T47D (cell line): ENCODE measurements around the gene AK4.

Experiments used
- DNase-seq, 2 experiments: peaks; one replicate each; pipeline versions ENCODE4 v3.0.0 to v3.0.0-alpha.2; 2011 to 2012; ENCODE audit warnings: low read depth in 1 of 2, low spot score in 1 of 2
- JUND ChIP-seq: IDR thresholded peaks from 2 replicates; pipeline ENCODE4 v1.6.1; 2012; ENCODE audit warnings: low read depth
- in situ Hi-C: cut with HindIII; loops from 2 replicates; pipeline ENCODE4 v1.10.0; 2016; ENCODE audit warnings: low sequenced_read_pairs, low pct_unique_long_range_greater_than_20kb

Gene AK4

GRCh38 chr1:65237503-65237902, 89.5 kb downstream of the AK4 start:
- in situ Hi-C loops: no loop called here
- DNase-seq: no peak
- no peak for TF ChIP-seq JUND

- TF ChIP-seq JUND: no peak
- DNase-seq: no peak
- in situ Hi-C loops: no loop called here
Measured at GRCh38 chr1:65238010-65238409, 90.0 kb downstream of the AK4 start.

GRCh38 chr1:65243491-65243890, 95.5 kb downstream of the AK4 start:
- in situ Hi-C loops: no loop called here
- no peak for DNase-seq
- TF ChIP-seq JUND: no peak

GRCh38 chr1:65245295-65245694, 97.3 kb downstream of the AK4 start:
- no peak for DNase-seq
- TF ChIP-seq JUND: no peak
- in situ Hi-C loops: no loop called here

GRCh38 chr1:65247419-65248359, 99.7 kb downstream of the AK4 start:
- in situ Hi-C loops: no loop called here
- peak in 1 of 2 experiments; percentile 63 for DNase-seq
- no peak for TF ChIP-seq JUND

- TF ChIP-seq JUND: no peak
- in situ Hi-C loops: no loop called here
- DNase-seq: no peak
Measured at GRCh38 chr1:65250826-65251225, 102.8 kb downstream of the AK4 start.

- TF ChIP-seq JUND: no peak
- no peak for DNase-seq
- in situ Hi-C loops: no loop called here
Measured at GRCh38 chr1:65253800-65254319, 105.9 kb downstream of the AK4 start.

GRCh38 chr1:65254320-65255034, 106.5 kb downstream of the AK4 start:
- in situ Hi-C loops: no loop called here
- DNase-seq: peak; percentile 81
- TF ChIP-seq JUND: no peak

GRCh38 chr1:65255035-65255655, 107.1 kb downstream of the AK4 start:
- no peak for TF ChIP-seq JUND
- in situ Hi-C loops: no loop called here
- peak in 1 of 2 experiments; percentile 27 for DNase-seq

GRCh38 chr1:65255656-65256050, 107.7 kb downstream of the AK4 start:
- DNase-seq: no peak
- in situ Hi-C loops: no loop called here

GRCh38 chr1:65256860-65257708, 109.1 kb downstream of the AK4 start:
- in situ Hi-C loops: no loop called here
- no peak for TF ChIP-seq JUND

More at GRCh38 chr1:65255656-65256050, 107.7 kb downstream of the AK4 start:
- TF ChIP-seq JUND: no peak

GRCh38 chr1:65258106-65258505, 110.1 kb downstream of the AK4 start:
- DNase-seq: no peak
- TF ChIP-seq JUND: no peak
- in situ Hi-C loops: no loop called here

More at GRCh38 chr1:65256860-65257708, 109.1 kb downstream of the AK4 start:
- DNase-seq: no peak
